Neuronal stem cell (in vitro differentiated cells): ENCODE results near the gene ARG2.

ENCODE experiments used
- DNase-seq: peaks from one replicate; pipeline ENCODE4 v3.0.0-alpha.2; 2013; ENCODE audit warnings: low spot score
- H2AFZ ChIP-seq: one replicate; pipeline ENCODE4 v1.6.1; 2013; ENCODE audit warnings: mild to moderate bottlenecking, low read length, inconsistent platforms
- H2AK5ac ChIP-seq: 2 replicates; pipeline ENCODE4 v1.6.1; 2013; ENCODE audit warnings: low read depth, mild to moderate bottlenecking, inconsistent platforms, low read length, moderate library complexity, mixed read lengths
- H2BK120ac ChIP-seq: 2 replicates; pipeline ENCODE4 v1.6.1; 2013; ENCODE audit warnings: low read depth, mild to moderate bottlenecking, inconsistent platforms, low read length, moderate library complexity, mixed read lengths
- H2BK12ac ChIP-seq: one replicate; pipeline ENCODE4 v1.6.1; 2013; ENCODE audit warnings: low read length, inconsistent platforms
- H2BK15ac ChIP-seq: 2 replicates; pipeline ENCODE4 v1.6.1; 2013; ENCODE audit warnings: mild to moderate bottlenecking, low read length, inconsistent platforms, mixed read lengths
- H2BK5ac ChIP-seq: one replicate; pipeline ENCODE4 v1.6.1; 2013; ENCODE audit warnings: inconsistent platforms, mild to moderate bottlenecking, low read length, moderate library complexity
- H3K14ac ChIP-seq: one replicate; pipeline ENCODE4 v1.6.1; 2013; ENCODE audit warnings: low read length, inconsistent platforms
- H3K18ac ChIP-seq: 2 replicates; pipeline ENCODE4 v1.6.1; 2013; ENCODE audit warnings: low read length, inconsistent platforms
- H3K23ac ChIP-seq: 2 replicates; pipeline ENCODE4 v1.6.1; 2013; ENCODE audit warnings: low read depth, mild to moderate bottlenecking, mixed read lengths, low read length, inconsistent platforms; ENCODE audit not compliant: poor library complexity
- H3K27ac ChIP-seq: replicated peaks from 3 replicates; pipeline ENCODE4 v1.5.1; 2013; ENCODE audit warnings: low read length, inconsistent platforms
- H3K27me3 ChIP-seq, 3 experiments: 2 replicates each; pipeline ENCODE4 v1.6.1; 2013; ENCODE audit warnings: low read length in 3 of 3, mild to moderate bottlenecking in 2 of 3, inconsistent platforms in 1 of 3, low read depth in 1 of 3, mixed read lengths in 1 of 3, moderate library complexity in 1 of 3; ENCODE audit not compliant: control insufficient read depth in 3 of 3, insufficient read depth in 3 of 3
- H3K36me3 ChIP-seq, 2 donors: replicated peaks in 1 of 2; 2 replicates each; pipeline ENCODE4 v1.6.1; 2013; ENCODE audit warnings: low read length in 2 of 2; ENCODE audit not compliant: control insufficient read depth in 2 of 2, insufficient read depth in 2 of 2
- H3K4ac ChIP-seq: 2 replicates; pipeline ENCODE4 v1.6.1; 2013; ENCODE audit warnings: inconsistent platforms, mild to moderate bottlenecking, low read length, moderate library complexity
- H3K4me1 ChIP-seq, 2 donors: 1 replicate in 1 of 2; 2 replicates in 1 of 2; pipeline ENCODE4 v1.6.1; 2013; ENCODE audit warnings: low read length in 2 of 2, low read depth in 1 of 2; ENCODE audit not compliant: control insufficient read depth in 2 of 2, insufficient read depth in 1 of 2
- H3K4me2 ChIP-seq: one replicate; pipeline ENCODE4 v1.6.1; 2013; ENCODE audit warnings: mild to moderate bottlenecking, low read length, inconsistent platforms; ENCODE audit not compliant: insufficient read depth, poor library complexity, severe bottlenecking
- H3K4me3 ChIP-seq, 2 donors: 2 replicates each; pipeline ENCODE4 v1.5.1; 2013; ENCODE audit warnings: low read length in 2 of 2, mild to moderate bottlenecking in 2 of 2, inconsistent platforms in 1 of 2, moderate library complexity in 1 of 2
- H3K79me1 ChIP-seq: one replicate; pipeline ENCODE4 v1.6.1; 2013; ENCODE audit warnings: low read depth, mild to moderate bottlenecking, inconsistent platforms, low read length, moderate library complexity
- H3K9ac ChIP-seq: one replicate; pipeline ENCODE4 v1.6.1; 2013; ENCODE audit warnings: mild to moderate bottlenecking, low read depth, low read length, inconsistent platforms; ENCODE audit not compliant: poor library complexity
- H3K9me3 ChIP-seq, 2 donors: replicated peaks in 1 of 2; 2 replicates each; pipeline versions ENCODE3 to v1.6.1; 2013; ENCODE audit warnings: low read length in 2 of 2, mild to moderate bottlenecking in 2 of 2, inconsistent platforms in 1 of 2, low read depth in 1 of 2, mixed read lengths in 1 of 2, moderate library complexity in 1 of 2; ENCODE audit not compliant: control insufficient read depth in 2 of 2, insufficient read depth in 1 of 2
- H4K8ac ChIP-seq: one replicate; pipeline ENCODE4 v1.6.1; 2013; ENCODE audit warnings: low read depth, mild to moderate bottlenecking, inconsistent platforms, low read length, moderate library complexity
- H4K91ac ChIP-seq: one replicate; pipeline ENCODE4 v1.6.1; 2013; ENCODE audit warnings: low read length, low read depth, mild to moderate bottlenecking, inconsistent platforms; ENCODE audit not compliant: poor library complexity
- WGBS, 2 donors: extraction: QIAGEN DNeasy Blood & Tissue Kit; methylation state at CpG; one replicate each; pipeline ENCODE4 v1.1.7; 2013; ENCODE audit warnings: missing lambda C conversion rate in 2 of 2, mixed read lengths in 1 of 2; ENCODE audit not compliant: insufficient read length in 2 of 2, insufficient replicate concordance in 1 of 2; ENCODE audit errors: extremely low coverage in 2 of 2; 5-methylcytosine and 5-hydroxymethylcytosine counted together

The ARG2 gene

GRCh38 chr14:67694791-67695393 lies 75.2 kb downstream of the ARG2 start:
- H2AK5ac ChIP-seq: no peak overlapping the region
- H4K8ac ChIP-seq: no peak overlapping the region
- H3K79me1 ChIP-seq: peaks cover 2% of the 10 kb centered on the region
- H3K9ac ChIP-seq: peak overlapping the region; percentile 88
- no peak overlapping the region for H3K14ac ChIP-seq
- H2BK120ac ChIP-seq: no peak overlapping the region
- H4K91ac ChIP-seq: no peak overlapping the region
- H2BK5ac ChIP-seq: peak overlapping the region; percentile 79
- H3K9me3 ChIP-seq: no peaks in the 10 kb centered on the region
- H3K23ac ChIP-seq: no peak overlapping the region
- H2BK12ac ChIP-seq: no peak overlapping the region
- H3K4me1 ChIP-seq: peaks cover 0 to 5% of the 10 kb centered on the region in 2 donors
- DNase-seq: peak; percentile 58
- H2AFZ ChIP-seq: peak overlapping the region; percentile 79
- H3K4ac ChIP-seq: no peak overlapping the region
- H3K36me3 ChIP-seq: peaks cover 23 to 42% of the 10 kb centered on the region in 2 donors
- peak overlapping the region; percentile 61 to 90 for H3K4me3 ChIP-seq
- no peak overlapping the region for H2BK15ac ChIP-seq
- peaks cover 0 to 15% (median 0%) of the 10 kb centered on the region in 3 experiments for H3K27me3 ChIP-seq
- no CpG with 5 or more reads among the region's 21 CpGs for WGBS, 2 donors
- H3K27ac ChIP-seq: peak overlapping the region; percentile 70
- H3K18ac ChIP-seq: peak overlapping the region; percentile 96
- H3K4me2 ChIP-seq: peak overlapping the region; percentile 79

DNA sequence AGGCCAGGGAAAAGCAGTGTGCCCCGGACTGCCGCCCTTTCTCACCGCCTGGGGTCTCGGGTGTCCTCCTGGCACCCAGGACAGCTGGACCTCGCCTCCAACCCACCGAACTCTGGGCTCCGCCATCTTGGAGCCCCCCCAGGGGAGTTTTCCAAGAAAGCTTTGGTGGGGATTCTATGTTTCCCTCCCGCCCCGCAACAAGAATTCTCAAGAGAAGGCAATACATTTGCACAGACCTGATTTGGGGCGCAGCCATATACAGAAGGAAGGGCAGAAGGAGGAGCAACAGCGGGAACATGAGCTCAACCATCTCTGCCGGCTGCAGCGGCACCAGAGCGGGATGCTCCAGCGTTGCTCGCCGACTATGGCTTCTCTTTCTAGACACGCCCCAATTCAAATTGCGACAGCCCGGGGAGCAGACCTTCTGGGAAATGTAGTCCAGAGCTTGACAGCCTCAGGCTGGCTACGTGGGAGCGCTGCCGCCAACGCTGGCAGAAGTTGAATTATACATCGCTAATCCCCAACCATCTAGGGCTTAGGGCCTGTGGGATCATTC lies 75.8 kb downstream of the ARG2 start, which contains the start of gene RDH11:
Gene RDH11 (minus strand): TSS at position 371 of the 556 bp plus-strand sequence. CDS start 61 bp downstream, at position 310.
- peak within 1 kb of the TSS; percentile 61 to 90 for H3K4me3 ChIP-seq

DNA sequence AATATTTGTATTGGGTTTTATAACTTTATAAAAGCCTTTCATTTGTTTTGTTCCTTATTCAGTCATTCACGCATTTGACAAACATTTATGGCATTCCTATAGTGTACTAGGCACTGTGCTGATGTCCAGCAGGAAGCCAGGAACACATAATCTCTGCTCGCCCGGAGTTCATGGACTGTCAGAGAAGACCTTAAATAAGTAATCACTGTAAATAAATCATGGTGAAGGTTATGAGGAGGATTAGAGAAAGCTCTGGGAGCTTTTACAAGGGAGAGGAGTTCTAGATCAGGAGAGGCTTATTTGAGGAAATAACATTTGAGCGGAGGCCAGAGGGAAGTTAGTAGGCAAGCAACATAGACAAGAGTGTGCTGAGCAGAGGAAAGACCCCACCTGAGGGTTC lies 77.3 kb downstream of the ARG2 start:
- no peak overlapping the region for H4K8ac ChIP-seq
- no peak overlapping the region for H3K4me3 ChIP-seq
- no peak overlapping the region for H3K9ac ChIP-seq
- no peak overlapping the region for H3K27ac ChIP-seq
- no peak for DNase-seq
- H4K91ac ChIP-seq: no peak overlapping the region
- H3K4ac ChIP-seq: no peak overlapping the region
- peaks cover 0 to 15% (median 0%) of the 10 kb centered on the region in 3 experiments for H3K27me3 ChIP-seq
- no peak overlapping the region for H3K23ac ChIP-seq
- H3K9me3 ChIP-seq: no peaks in the 10 kb centered on the region
- peaks cover 0 to 5% of the 10 kb centered on the region in 2 donors for H3K4me1 ChIP-seq
- no peak overlapping the region for H2BK15ac ChIP-seq
- peaks cover 2% of the 10 kb centered on the region for H3K79me1 ChIP-seq
- H2AFZ ChIP-seq: no peak overlapping the region
- H2BK120ac ChIP-seq: no peak overlapping the region
- H3K14ac ChIP-seq: no peak overlapping the region
- peaks cover 4 to 21% of the 10 kb centered on the region in 2 donors for H3K36me3 ChIP-seq
- H3K18ac ChIP-seq: no peak overlapping the region
- no peak overlapping the region for H2AK5ac ChIP-seq
- no peak overlapping the region for H2BK5ac ChIP-seq
- no CpG with 5 or more reads among the region's 4 CpGs for WGBS, 2 donors
- no peak overlapping the region for H3K4me2 ChIP-seq
- no peak overlapping the region for H2BK12ac ChIP-seq

More for the DNA sequence above, 75.8 kb downstream of the ARG2 start, which contains the start of gene RDH11:
- Histone ChIP-seq H3K4me2 (peak within 1 kb of the TSS; percentile 79), H4K8ac (no peak within 1 kb of the TSS), H3K4ac (no peak within 1 kb of the TSS), H2AK5ac (peak within 1 kb of the TSS; percentile 25), H3K4me1 (peaks cover 0 to 5% of the 10 kb centered on the region in 2 donors), H3K27ac (peak within 1 kb of the TSS; percentile 70), H3K9me3 (no peaks in the 10 kb centered on the region), H3K9ac (peak within 1 kb of the TSS; percentile 88), H2BK15ac (no peak within 1 kb of the TSS), H3K23ac (peak within 1 kb of the TSS; percentile 82), H2BK5ac (peak within 1 kb of the TSS; percentile 79), H3K36me3 (peaks cover 17 to 36% of the 10 kb centered on the region in 2 donors), H3K14ac (no peak within 1 kb of the TSS), H2BK12ac (no peak within 1 kb of the TSS), H3K18ac (peak within 1 kb of the TSS; percentile 96), H2AFZ (peak within 1 kb of the TSS; percentile 79), H3K27me3 (peaks cover 0 to 15% (median 0%) of the 10 kb centered on the region in 3 experiments), H3K79me1 (peaks cover 2% of the 10 kb centered on the region), H2BK120ac (no peak within 1 kb of the TSS), H4K91ac (no peak within 1 kb of the TSS)
- WGBS, 2 donors: no CpG with 5 or more reads among the region's 25 CpGs
- DNase-seq: peak; percentile 82

GRCh38 chr14:67698179-67698578 lies 78.5 kb downstream of the ARG2 start:
- Histone ChIP-seq H3K18ac (no peak overlapping the region), H2BK120ac (no peak overlapping the region), H3K4ac (no peak overlapping the region), H3K9me3 (no peaks in the 10 kb centered on the region), H2BK12ac (no peak overlapping the region), H3K4me1 (peaks cover 0 to 5% of the 10 kb centered on the region in 2 donors), H2AK5ac (no peak overlapping the region), H2AFZ (no peak overlapping the region), H3K36me3 (peaks cover 0 to 9% of the 10 kb centered on the region in 2 donors), H3K14ac (no peak overlapping the region), H3K4me3 (no peak overlapping the region), H3K27ac (no peak overlapping the region), H4K8ac (no peak overlapping the region), H3K79me1 (peaks cover 2% of the 10 kb centered on the region), H3K4me2 (no peak overlapping the region), H4K91ac (no peak overlapping the region), H2BK15ac (no peak overlapping the region), H3K23ac (no peak overlapping the region), H3K27me3 (peaks cover 0 to 15% (median 0%) of the 10 kb centered on the region in 3 experiments), H3K9ac (no peak overlapping the region), H2BK5ac (no peak overlapping the region)
- no CpG with 5 or more reads among the region's 1 CpG for WGBS, 2 donors
- DNase-seq: no peak
